Left renal cortex interstitium (tissue), 4 donors: ENCODE results near the gene UTF1. TPM values are rescaled to one million over a fixed set of nuclear protein-coding genes. Genes with fewer than 3 reads are reported as not detected.

Experiments used
- DNase-seq, 4 donors: peaks; one replicate each; pipeline ENCODE4 v3.0.0-alpha.2; 2013; ENCODE audit warnings: low read depth in 4 of 4, low spot score in 2 of 4, missing footprints in 1 of 4
- polyA plus RNA-seq, 4 donors: library from polyadenylated mRNA; unstranded; fragments of 120-200 nt; gene quantifications; one replicate each; pipeline ENCODE4 v1.2.1, GENCODE V29; 2013; ENCODE audit not compliant: insufficient read length in 4 of 4

Gene UTF1
- polyA plus RNA-seq, 4 donors, result 0.09 TPM; not detected in 3

- no peak for DNase-seq
These were observed 46.0 kb downstream of the UTF1 start for GRCh38 chr10:133276100-133276434.

GRCh38 chr10:133276435-133277201 lies 46.6 kb downstream of the UTF1 start, which contains the start of gene ADAM8:
Gene ADAM8, minus strand, starts transcription at chr10:133276868. Its CDS starts 51 bp downstream, at chr10:133276817.
- DNase-seq, result no peak

- DNase-seq, result no peak
These were observed 47.4 kb downstream of the UTF1 start for GRCh38 chr10:133277277-133277992.

- DNase-seq, result no peak
These were observed 48.1 kb downstream of the UTF1 start for GRCh38 chr10:133277993-133278576.

GRCh38 chr10:133278577-133279265 lies 48.7 kb downstream of the UTF1 start:
- DNase-seq, result no peak

GRCh38 chr10:133279326-133280226 lies 49.6 kb downstream of the UTF1 start:
- no peak for DNase-seq

- no peak for DNase-seq
These were observed 50.5 kb downstream of the UTF1 start for GRCh38 chr10:133280391-133281059.

GRCh38 chr10:133281084-133281483 lies 51.1 kb downstream of the UTF1 start:
- DNase-seq, result no peak

Other genes with a start within 250 kb of the UTF1 start
- 1 to 10 TPM; 1.4 to 1.6 (median 1.6) TPM for gene ADGRA1, start 142.3 kb upstream of the UTF1 start, polyA plus RNA-seq
- gene KNDC1, start 70.0 kb upstream of the UTF1 start, polyA plus RNA-seq, result 10 to 100 TPM in 2 of 4 donors, 1 to 10 TPM in 2; 4.5 to 11.4 (median 8.2) TPM
- gene VENTX, start 7.6 kb downstream of the UTF1 start, polyA plus RNA-seq, result under 1 TPM; 0.08 to 0.24 (median 0.15) TPM
- 1 to 10 TPM; 1.3 to 4.1 (median 2.6) TPM for gene ADAM8, start 46.7 kb downstream of the UTF1 start, polyA plus RNA-seq
- gene TUBGCP2, start 78.7 kb downstream of the UTF1 start, polyA plus RNA-seq, result 10 to 100 TPM; 62.0 to 77.6 (median 70.2) TPM
- gene ZNF511, start 78.7 kb downstream of the UTF1 start, polyA plus RNA-seq, result 10 to 100 TPM; 32.0 to 53.7 (median 38.7) TPM
- under 1 TPM in 2 of 4 donors, not detected in 2; 0.31 to 0.73 TPM for gene CALY, start 106.7 kb downstream of the UTF1 start, polyA plus RNA-seq
- 1 to 10 TPM; 2.9 to 6.8 (median 5.8) TPM for gene PRAP1, start 117.2 kb downstream of the UTF1 start, polyA plus RNA-seq
- 10 to 100 TPM; 17.8 to 29.0 (median 21.9) TPM for gene FUOM, start 127.8 kb downstream of the UTF1 start, polyA plus RNA-seq
- 100 to 1,000 TPM; 134 to 143 (median 138) TPM for gene ECHS1, start 143.1 kb downstream of the UTF1 start, polyA plus RNA-seq
- gene PAOX, start 149.0 kb downstream of the UTF1 start, polyA plus RNA-seq, result 1 to 10 TPM; 6.2 to 10.0 (median 6.4) TPM
- gene MTG1, start 163.9 kb downstream of the UTF1 start, polyA plus RNA-seq, result 100 to 1,000 TPM in 1 of 4 donors, 10 to 100 TPM in 3; 60.3 to 104 (median 81.0) TPM
- gene SPRN, start 194.4 kb downstream of the UTF1 start, polyA plus RNA-seq, result 1 to 10 TPM; 3.4 to 7.5 (median 5.3) TPM
- gene SCART1, start 223.7 kb downstream of the UTF1 start, polyA plus RNA-seq, result 1 to 10 TPM in 3 of 4 donors, under 1 TPM in 1; 0.42 to 4.3 (median 2.4) TPM